ENCODE measurements around the gene ADAMTS3.

- TF ChIP-seq CTCF (IDR thresholded peaks at IDR 0.05) (no peak), CREB1 (CRISPR knock-in tag; IDR thresholded peaks at IDR 0.05) (no peak), ZNF121 (CRISPR knock-in tag; IDR thresholded peaks at IDR 0.05) (no peak), USF2 (CRISPR knock-in tag; IDR thresholded peaks at IDR 0.05) (no peak), E2F4 (CRISPR knock-in tag; IDR thresholded peaks at IDR 0.05; ENCODE audit: borderline replicate concordance, low read depth) (no peak), SMAD3 (CRISPR knock-in tag; IDR thresholded peaks at IDR 0.05; ENCODE audit: borderline replicate concordance) (no peak), ZNF396 (CRISPR knock-in tag; IDR thresholded peaks at IDR 0.05; ENCODE audit: borderline replicate concordance) (no peak), TEAD1 (CRISPR knock-in tag; IDR thresholded peaks at IDR 0.05) (no peak), GABPB1 (CRISPR knock-in tag; IDR thresholded peaks at IDR 0.05) (no peak), SMAD4 (CRISPR knock-in tag; IDR thresholded peaks at IDR 0.05) (no peak)
These were observed 44.9 kb upstream of the ADAMTS3 start for GRCh38 chr4:72613959-72614358.
